HL-60 (cell line): ENCODE data around the gene CCER1.

Experiments
- GABPA ChIP-seq: IDR thresholded peaks from 2 replicates; pipeline ENCODE4 v1.6.1; 2012; ENCODE audit warnings: low read depth
- POLR2AphosphoS5 ChIP-seq: IDR thresholded peaks from 2 replicates; pipeline ENCODE4 v1.6.1; 2012; ENCODE audit warnings: low read depth
- REST ChIP-seq: IDR thresholded peaks from 2 replicates; pipeline ENCODE4 v1.6.1; 2012; ENCODE audit warnings: low read depth; ENCODE audit not compliant: insufficient replicate concordance
- SPI1 ChIP-seq: IDR thresholded peaks from 2 replicates; pipeline ENCODE4 v1.6.1; 2012; ENCODE audit warnings: low read depth, mild to moderate bottlenecking, borderline replicate concordance
- TF ChIP-seq, protein P1 (sequence below): IDR thresholded peaks from one replicate; pipeline ENCODE4 v1.5.1; 2011; ENCODE audit warnings: low read length, control low read depth, inconsistent platforms; ENCODE audit not compliant: insufficient read depth

- TF ChIP-seq, protein P1, sequence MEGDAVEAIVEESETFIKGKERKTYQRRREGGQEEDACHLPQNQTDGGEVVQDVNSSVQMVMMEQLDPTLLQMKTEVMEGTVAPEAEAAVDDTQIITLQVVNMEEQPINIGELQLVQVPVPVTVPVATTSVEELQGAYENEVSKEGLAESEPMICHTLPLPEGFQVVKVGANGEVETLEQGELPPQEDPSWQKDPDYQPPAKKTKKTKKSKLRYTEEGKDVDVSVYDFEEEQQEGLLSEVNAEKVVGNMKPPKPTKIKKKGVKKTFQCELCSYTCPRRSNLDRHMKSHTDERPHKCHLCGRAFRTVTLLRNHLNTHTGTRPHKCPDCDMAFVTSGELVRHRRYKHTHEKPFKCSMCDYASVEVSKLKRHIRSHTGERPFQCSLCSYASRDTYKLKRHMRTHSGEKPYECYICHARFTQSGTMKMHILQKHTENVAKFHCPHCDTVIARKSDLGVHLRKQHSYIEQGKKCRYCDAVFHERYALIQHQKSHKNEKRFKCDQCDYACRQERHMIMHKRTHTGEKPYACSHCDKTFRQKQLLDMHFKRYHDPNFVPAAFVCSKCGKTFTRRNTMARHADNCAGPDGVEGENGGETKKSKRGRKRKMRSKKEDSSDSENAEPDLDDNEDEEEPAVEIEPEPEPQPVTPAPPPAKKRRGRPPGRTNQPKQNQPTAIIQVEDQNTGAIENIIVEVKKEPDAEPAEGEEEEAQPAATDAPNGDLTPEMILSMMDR: peak; percentile 39
- TF ChIP-seq POLR2AphosphoS5 (no peak), REST (no peak), SPI1 (no peak), GABPA (no peak)
Measured at GRCh38 chr12:90909069-90909770, 45.8 kb downstream of the CCER1 start.
